BLaER1 treated with 17β-estradiol and CSF1 and Interleukin-3, amounts not matched to agents 10 nM and 100 nM (cell line): ENCODE data around the gene PCDHGA10.
"Not testable (repeated sequence)": the region's sequence is repeated elsewhere in the genome, so short reads cannot be mapped to it uniquely, and the experiment has no call there.

ENCODE experiments used
- H3K27ac ChIP-seq, 11 experiments: shearing (Covaris generic); formaldehyde crosslinking; 2 replicates each; pipeline ENCODE4 v1.8.1; 2022
- H3K27me3 ChIP-seq, 11 experiments: shearing (Covaris generic); formaldehyde crosslinking; 2 replicates each; pipeline ENCODE4 v1.8.1; 2022
- H3K36me3 ChIP-seq, 11 experiments: shearing (Covaris generic); formaldehyde crosslinking; 2 replicates each; pipeline ENCODE4 v1.8.1; 2022
- H3K4me1 ChIP-seq, 10 experiments: shearing (Covaris generic); formaldehyde crosslinking; 2 replicates each; pipeline ENCODE4 v1.8.1; 2022
- H3K4me2 ChIP-seq, 11 experiments: shearing (Covaris generic); formaldehyde crosslinking; 2 replicates each; pipeline ENCODE4 v1.8.1; 2022
- H3K4me3 ChIP-seq, 10 experiments: shearing (Covaris generic); formaldehyde crosslinking; 2 replicates each; pipeline ENCODE4 v1.8.1; 2022
- H3K9ac ChIP-seq, 11 experiments: shearing (Covaris generic); formaldehyde crosslinking; 2 replicates each; pipeline ENCODE4 v1.8.1; 2022
- H3K9me3 ChIP-seq, 11 experiments: shearing (Covaris generic); formaldehyde crosslinking; replicated peaks in 1 of 11; 2 replicates each; pipeline ENCODE4 v1.8.1; 2022
- H4K20me1 ChIP-seq, 11 experiments: shearing (Covaris generic); formaldehyde crosslinking; 2 replicates each; pipeline ENCODE4 v1.8.1; 2022
- Cebpa-rat ChIP-seq, 11 experiments: shearing (Covaris generic); IDR thresholded peaks; 2 replicates each; pipeline ENCODE4 v1.8.1; 2022

PCDHGA10 gene

GRCh38 chr5:141402553-141403243 is 10.1 kb upstream of the PCDHGA10 start, which contains the start of gene PCDHGA9:
Gene PCDHGA9 (plus strand): TSS chr5:141402778. CDS start chr5:141402953, 175 bp downstream.
- no peak for TF ChIP-seq Cebpa-rat (IDR thresholded peaks at IDR 0.05)
- Histone ChIP-seq H3K27me3 (no peaks in the 10 kb centered on the region), H4K20me1 (no peaks in the 10 kb centered on the region), H3K9ac (no peak within 1 kb of the TSS), H3K36me3 (no peaks in the 10 kb centered on the region), H3K9me3 (peaks cover 37 to 66% (median 49%) of the 10 kb centered on the region in 11 experiments), H3K4me2 (no peak within 1 kb of the TSS), H3K4me1 (no peaks in the 10 kb centered on the region), H3K4me3 (no peak within 1 kb of the TSS), H3K27ac (no peak within 1 kb of the TSS)

- Histone ChIP-seq H3K27ac (no peak overlapping the region), H3K36me3 (no peaks in the 10 kb centered on the region), H3K4me1 (no peaks in the 10 kb centered on the region), H3K4me2 (no peak overlapping the region), H3K4me3 (no peak overlapping the region), H3K9ac (no peak overlapping the region), H3K9me3 (peaks cover 40 to 66% (median 53%) of the 10 kb centered on the region in 11 experiments), H3K27me3 (no peaks in the 10 kb centered on the region), H4K20me1 (no peaks in the 10 kb centered on the region)
- TF ChIP-seq Cebpa-rat (IDR thresholded peaks at IDR 0.05), result no peak
These were observed 9.4 kb upstream of the PCDHGA10 start for GRCh38 chr5:141403387-141403786.

GRCh38 chr5:141407790-141408505 is 4.8 kb upstream of the PCDHGA10 start, which contains the start of gene PCDHGB6:
Gene PCDHGB6 (plus strand): TSS chr5:141408021. CDS start chr5:141408203, 182 bp downstream.
- not testable (repeated sequence) for H3K36me3 ChIP-seq, H3K4me1 ChIP-seq, H3K4me3 ChIP-seq, H3K9ac ChIP-seq, H4K20me1 ChIP-seq, H3K4me2 ChIP-seq, H3K27ac ChIP-seq, H3K27me3 ChIP-seq
- H3K9me3 ChIP-seq, result peaks cover 36 to 60% (median 42%) of the 10 kb centered on the region in 11 experiments

GRCh38 chr5:141409598-141410306 is 3.0 kb upstream of the PCDHGA10 start:
- Histone ChIP-seq H3K9ac (no peak overlapping the region), H3K4me2 (no peak overlapping the region), H4K20me1 (no peaks in the 10 kb centered on the region), H3K27me3 (peaks cover 13 to 19% (median 17%) of the 10 kb centered on the region in 11 experiments), H3K4me1 (peaks cover 0 to 6% (median 4%) of the 10 kb centered on the region in 10 experiments; a peak in 6 of 20 replicates), H3K36me3 (peaks cover 0 to 8% (median 0%) of the 10 kb centered on the region in 11 experiments; a peak in 1 of 22 replicates), H3K27ac (no peak overlapping the region), H3K4me3 (peak overlapping the region in 1 of 10 experiments; percentile 19; a peak in 1 of 20 replicates), H3K9me3 (peaks cover 38 to 57% (median 46%) of the 10 kb centered on the region in 11 experiments)
- TF ChIP-seq Cebpa-rat (IDR thresholded peaks at IDR 0.05), result no peak

- peaks cover 0 to 21% (median 10%) of the 10 kb centered on the region in 10 experiments; a peak in 14 of 20 replicates for H3K4me1 ChIP-seq
- no peak overlapping the region for H3K4me2 ChIP-seq
- no peak overlapping the region for H3K9ac ChIP-seq
- H3K27ac ChIP-seq, result no peak overlapping the region
- no peaks in the 10 kb centered on the region for H4K20me1 ChIP-seq
- TF ChIP-seq Cebpa-rat (IDR thresholded peaks at IDR 0.05), result no peak
- H3K9me3 ChIP-seq, result peaks cover 41 to 56% (median 49%) of the 10 kb centered on the region in 11 experiments
- H3K36me3 ChIP-seq, result peaks cover 0 to 8% (median 0%) of the 10 kb centered on the region in 11 experiments; a peak in 1 of 22 replicates
- peaks cover 16 to 33% (median 23%) of the 10 kb centered on the region in 11 experiments for H3K27me3 ChIP-seq
- no peak overlapping the region for H3K4me3 ChIP-seq
These were observed 1.2 kb upstream of the PCDHGA10 start for GRCh38 chr5:141411575-141411974.

GRCh38 chr5:141413540-141414069 is 818 bp downstream of the PCDHGA10 start:
- Histone ChIP-seq H3K4me3 (peak overlapping the region; percentile 53 to 69 (median 60)), H3K9ac (peak overlapping the region in 10 of 11 experiments; percentile 49 to 72 (median 63); a peak in 12 of 22 replicates), H3K4me1 (peaks cover 0 to 21% (median 10%) of the 10 kb centered on the region in 10 experiments; a peak in 14 of 20 replicates), H3K36me3 (peaks cover 0 to 10% (median 0%) of the 10 kb centered on the region in 11 experiments; a peak in 4 of 22 replicates), H3K4me2 (peak overlapping the region; percentile 62 to 85 (median 76)), H4K20me1 (no peaks in the 10 kb centered on the region), H3K27me3 (peaks cover 16 to 41% (median 24%) of the 10 kb centered on the region in 11 experiments), H3K9me3 (peaks cover 46 to 57% (median 49%) of the 10 kb centered on the region in 11 experiments), H3K27ac (no peak overlapping the region)
- no peak for TF ChIP-seq Cebpa-rat (IDR thresholded peaks at IDR 0.05)

GRCh38 chr5:141414548-141415274 is 1.9 kb downstream of the PCDHGA10 start:
- peaks cover 46 to 57% (median 49%) of the 10 kb centered on the region in 11 experiments for H3K9me3 ChIP-seq
- H3K4me1 ChIP-seq, result peaks cover 0 to 21% (median 10%) of the 10 kb centered on the region in 10 experiments; a peak in 14 of 20 replicates
- peaks cover 16 to 46% (median 29%) of the 10 kb centered on the region in 11 experiments for H3K27me3 ChIP-seq
- H3K27ac ChIP-seq, H4K20me1 ChIP-seq, H3K9ac ChIP-seq: not testable (repeated sequence)
- peak overlapping the region in 6 of 10 experiments; percentile 9 to 41 (median 24); a peak in 2 of 20 replicates for H3K4me3 ChIP-seq
- peak overlapping the region; percentile 54 to 85 (median 71); a peak in 21 of 22 replicates for H3K4me2 ChIP-seq
- H3K36me3 ChIP-seq, result peaks cover 0 to 21% (median 10%) of the 10 kb centered on the region in 11 experiments; a peak in 11 of 22 replicates

- not testable (repeated sequence) for H3K9ac ChIP-seq, H4K20me1 ChIP-seq, H3K27ac ChIP-seq
- H3K4me1 ChIP-seq, result peaks cover 0 to 21% (median 10%) of the 10 kb centered on the region in 10 experiments; a peak in 14 of 20 replicates
- peak overlapping the region; percentile 54 to 75 (median 70) for H3K4me2 ChIP-seq
- H3K27me3 ChIP-seq, result peaks cover 16 to 49% (median 32%) of the 10 kb centered on the region in 11 experiments
- peak overlapping the region in 8 of 10 experiments; percentile 9 to 45 (median 28); a peak in 4 of 20 replicates for H3K4me3 ChIP-seq
- H3K36me3 ChIP-seq, result peaks cover 0 to 20% (median 13%) of the 10 kb centered on the region in 11 experiments; a peak in 11 of 22 replicates
- peaks cover 46 to 57% (median 49%) of the 10 kb centered on the region in 11 experiments for H3K9me3 ChIP-seq
These were observed 2.5 kb downstream of the PCDHGA10 start for GRCh38 chr5:141415275-141415618.

GRCh38 chr5:141417494-141418172 is 4.8 kb downstream of the PCDHGA10 start, which contains the start of gene PCDHGB7:
Gene PCDHGB7 (plus strand): TSS chr5:141417677. CDS start chr5:141417860, 183 bp downstream.
- Histone ChIP-seq H3K4me1 (peaks cover 0 to 21% (median 10%) of the 10 kb centered on the region in 10 experiments; a peak in 14 of 20 replicates), H3K4me2 (peak within 1 kb of the TSS in 9 of 11 experiments; percentile 9 to 47 (median 26); a peak in 7 of 22 replicates), H3K9me3 (peaks cover 67 to 80% (median 71%) of the 10 kb centered on the region in 11 experiments), H3K27me3 (peaks cover 24 to 68% (median 53%) of the 10 kb centered on the region in 11 experiments), H3K36me3 (peaks cover 0 to 39% (median 27%) of the 10 kb centered on the region in 11 experiments; a peak in 14 of 22 replicates), H3K4me3 (peak within 1 kb of the TSS; percentile 37 to 60 (median 44); a peak in 17 of 20 replicates)
- not testable (repeated sequence) for H3K27ac ChIP-seq, H4K20me1 ChIP-seq, H3K9ac ChIP-seq
